Spleen (tissue), 11 donors: ENCODE data around the gene EDC3. TPM values are rescaled to one million over a fixed set of nuclear protein-coding genes. Genes with fewer than 3 reads are reported as not detected.

Experiments used
- DNase-seq: peaks from one replicate; pipeline ENCODE4 v3.0.0-alpha.2; 2020
- H3K27ac ChIP-seq, 8 donors: fragments of 200-600 bp; sonication (generic) in 7 of 8; 1 replicate in 4 of 8; 2 replicates in 4 of 8; pipeline versions ENCODE4 v1.5.0 to v1.8.0; 2016 to 2021; ENCODE audit warnings: inconsistent platforms in 4 of 8, mild to moderate bottlenecking in 4 of 8, moderate library complexity in 1 of 8
- H3K27me3 ChIP-seq, 7 donors: fragments of 200-600 bp; sonication (generic) in 6 of 7; replicated peaks in 1 of 7; 1 replicate in 4 of 7; 2 replicates in 3 of 7; pipeline versions ENCODE4 v1.5.0 to v1.8.0; 2016 to 2021; ENCODE audit warnings: inconsistent platforms in 3 of 7, mild to moderate bottlenecking in 1 of 7
- H3K36me3 ChIP-seq, 6 donors: fragments of 200-600 bp; sonication (generic) in 5 of 6; 1 replicate in 4 of 6; 2 replicates in 2 of 6; pipeline versions ENCODE4 v1.5.0 to v1.8.0; 2016 to 2021; ENCODE audit warnings: inconsistent platforms in 2 of 6
- H3K4me1 ChIP-seq, 6 donors: fragments of 200-600 bp; sonication (generic) in 5 of 6; 1 replicate in 3 of 6; 2 replicates in 3 of 6; pipeline versions ENCODE4 v1.5.0 to v1.8.0; 2016 to 2021; ENCODE audit warnings: inconsistent platforms in 3 of 6
- H3K4me3 ChIP-seq, 8 donors: fragments of 200-600 bp; sonication (generic) in 7 of 8; 1 replicate in 4 of 8; 2 replicates in 4 of 8; pipeline versions ENCODE4 v1.5.0 to v1.8.0; 2016 to 2021; ENCODE audit warnings: inconsistent platforms in 4 of 8, mild to moderate bottlenecking in 4 of 8, moderate library complexity in 2 of 8
- H3K9me3 ChIP-seq, 8 donors: fragments of 200-600 bp; sonication (generic) in 7 of 8; 1 replicate in 4 of 8; 2 replicates in 4 of 8; pipeline versions ENCODE4 v1.5.0 to v1.8.0; 2016 to 2021; ENCODE audit warnings: inconsistent platforms in 4 of 8
- POLR2A ChIP-seq, 3 donors: fragments of 450-650 bp; IDR thresholded peaks; one replicate each; pipeline ENCODE4 v1.5.1; 2017; ENCODE audit warnings: antibody characterized with exemption in 3 of 3, mild to moderate bottlenecking in 1 of 3
- POLR2AphosphoS5 ChIP-seq, 3 donors: sonication (generic); formaldehyde crosslinking; IDR thresholded peaks; one replicate each; pipeline ENCODE4 v1.5.1; 2017; ENCODE audit warnings: antibody characterized with exemption in 3 of 3
- WGBS, 5 donors: extraction: QIAGEN DNeasy Blood & Tissue Kit in 3 of 5; methylation state at CpG; one replicate each; pipeline versions ENCODE4 v1.1.5 to v1.1.7; 2013 to 2018; 5-methylcytosine and 5-hydroxymethylcytosine counted together
- intact Hi-C: fragments of 100-400 bp; cut with DNase I; formaldehyde crosslinking; loops from one replicate; pipeline ENCODE4 v1.15.0; 2023; ENCODE audit warnings: low total_unique reads
- polyA plus RNA-seq, 3 donors: library from polyadenylated mRNA; stranded (reverse); fragments of 200-250 nt; gene quantifications; one replicate each; pipeline ENCODE4 v1.2.1, GENCODE V29; 2013
- total RNA-seq, 7 donors: library from RNA; depleted of rRNA in 3 of 7; stranded (reverse); fragments of >200 nt in 3 of 7; fragmentation: NEBNext Ultra II Directional in 4 of 7; extraction: Animal tissue kit (Norgen Biotek cat#: 25700) in 4 of 7; gene quantifications; one replicate each; pipeline versions ENCODE4 v1.1.0 to v1.2.1, GENCODE V29; 2016 to 2021
- TF ChIP-seq, protein P1 (sequence below), 11 experiments: fragments of 200-600 bp in 7 of 11; fragments of 450-650 bp in 4 of 11; sonication (generic) in 4 of 11; IDR thresholded peaks in 8 of 11; conservative IDR thresholded peaks in 3 of 11; 1 replicate in 7 of 11; 2 replicates in 4 of 11; pipeline versions ENCODE4 v1.4.0 to v1.8.0; 2016 to 2021; ENCODE audit warnings: antibody characterized with exemption in 11 of 11, inconsistent platforms in 4 of 11, mild to moderate bottlenecking in 1 of 11
- donor health status: healthy with polysubstance abuse.
- donor health status: DM: no; HTN: no; CAD: no; lungs with moderate emphysema.
- donor health status: DM: no; HTN: no; CAD: no.
- donor health status: Bipolar disorder and iron deficiency.
- donor health status: healthy.
- donor health status: DM: no; HTN: no; CAD: no.
- donor health status: DM: yes; HTN: yes; CAD: no.

Gene EDC3
- total and polyA plus RNA-seq, 10 donors = 8.3 to 32.5 (median 17.9) TPM

DNA sequence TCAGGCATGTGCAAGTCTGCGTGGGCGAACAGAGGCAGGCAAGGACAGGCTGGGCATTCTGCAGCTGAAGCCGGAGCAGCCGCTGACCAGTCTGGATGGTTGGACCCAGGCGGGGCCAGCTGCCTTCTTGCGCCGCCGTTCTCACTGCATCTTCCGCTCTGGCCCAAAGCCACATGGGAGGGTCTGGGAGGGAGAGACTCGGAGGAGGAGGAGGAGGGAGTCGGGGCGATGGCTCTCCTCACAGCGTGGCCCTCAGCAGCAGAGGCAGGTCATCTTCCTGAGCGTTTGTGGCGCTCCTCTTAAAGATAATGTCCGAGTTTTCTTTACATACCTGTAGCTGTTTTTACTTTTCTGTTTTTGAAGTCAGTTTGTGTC lies 74.3 kb downstream of the EDC3 start:
- intact Hi-C loops = no loop called here
- DNase-seq = peak; percentile 78
- WGBS, 5 donors = 84 to 94% (median 88%) methylated on average over 9 to 16 of the region's 16 CpGs
- H3K4me1 ChIP-seq = peaks cover 22 to 88% (median 51%) of the 10 kb centered on the region in 6 donors
- H3K27ac ChIP-seq = peak overlapping the region in 3 of 8 donors; percentile 9 to 35 (median 16)
- TF ChIP-seq POLR2AphosphoS5 (IDR thresholded peaks at IDR 0.05) = no peak
- no peak for TF ChIP-seq POLR2A (IDR thresholded peaks at IDR 0.05)
- TF ChIP-seq, protein P1, sequence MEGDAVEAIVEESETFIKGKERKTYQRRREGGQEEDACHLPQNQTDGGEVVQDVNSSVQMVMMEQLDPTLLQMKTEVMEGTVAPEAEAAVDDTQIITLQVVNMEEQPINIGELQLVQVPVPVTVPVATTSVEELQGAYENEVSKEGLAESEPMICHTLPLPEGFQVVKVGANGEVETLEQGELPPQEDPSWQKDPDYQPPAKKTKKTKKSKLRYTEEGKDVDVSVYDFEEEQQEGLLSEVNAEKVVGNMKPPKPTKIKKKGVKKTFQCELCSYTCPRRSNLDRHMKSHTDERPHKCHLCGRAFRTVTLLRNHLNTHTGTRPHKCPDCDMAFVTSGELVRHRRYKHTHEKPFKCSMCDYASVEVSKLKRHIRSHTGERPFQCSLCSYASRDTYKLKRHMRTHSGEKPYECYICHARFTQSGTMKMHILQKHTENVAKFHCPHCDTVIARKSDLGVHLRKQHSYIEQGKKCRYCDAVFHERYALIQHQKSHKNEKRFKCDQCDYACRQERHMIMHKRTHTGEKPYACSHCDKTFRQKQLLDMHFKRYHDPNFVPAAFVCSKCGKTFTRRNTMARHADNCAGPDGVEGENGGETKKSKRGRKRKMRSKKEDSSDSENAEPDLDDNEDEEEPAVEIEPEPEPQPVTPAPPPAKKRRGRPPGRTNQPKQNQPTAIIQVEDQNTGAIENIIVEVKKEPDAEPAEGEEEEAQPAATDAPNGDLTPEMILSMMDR (IDR thresholded peaks at IDR 0.05 in 8 of 11, conservative IDR thresholded peaks at IDR 0.05 in 3 of 11) = no peak
- H3K36me3 ChIP-seq = peaks cover 4 to 93% (median 81%) of the 10 kb centered on the region in 6 donors
- no peaks in the 10 kb centered on the region for H3K27me3 ChIP-seq
- H3K4me3 ChIP-seq = no peak overlapping the region
- no peaks in the 10 kb centered on the region for H3K9me3 ChIP-seq

DNA sequence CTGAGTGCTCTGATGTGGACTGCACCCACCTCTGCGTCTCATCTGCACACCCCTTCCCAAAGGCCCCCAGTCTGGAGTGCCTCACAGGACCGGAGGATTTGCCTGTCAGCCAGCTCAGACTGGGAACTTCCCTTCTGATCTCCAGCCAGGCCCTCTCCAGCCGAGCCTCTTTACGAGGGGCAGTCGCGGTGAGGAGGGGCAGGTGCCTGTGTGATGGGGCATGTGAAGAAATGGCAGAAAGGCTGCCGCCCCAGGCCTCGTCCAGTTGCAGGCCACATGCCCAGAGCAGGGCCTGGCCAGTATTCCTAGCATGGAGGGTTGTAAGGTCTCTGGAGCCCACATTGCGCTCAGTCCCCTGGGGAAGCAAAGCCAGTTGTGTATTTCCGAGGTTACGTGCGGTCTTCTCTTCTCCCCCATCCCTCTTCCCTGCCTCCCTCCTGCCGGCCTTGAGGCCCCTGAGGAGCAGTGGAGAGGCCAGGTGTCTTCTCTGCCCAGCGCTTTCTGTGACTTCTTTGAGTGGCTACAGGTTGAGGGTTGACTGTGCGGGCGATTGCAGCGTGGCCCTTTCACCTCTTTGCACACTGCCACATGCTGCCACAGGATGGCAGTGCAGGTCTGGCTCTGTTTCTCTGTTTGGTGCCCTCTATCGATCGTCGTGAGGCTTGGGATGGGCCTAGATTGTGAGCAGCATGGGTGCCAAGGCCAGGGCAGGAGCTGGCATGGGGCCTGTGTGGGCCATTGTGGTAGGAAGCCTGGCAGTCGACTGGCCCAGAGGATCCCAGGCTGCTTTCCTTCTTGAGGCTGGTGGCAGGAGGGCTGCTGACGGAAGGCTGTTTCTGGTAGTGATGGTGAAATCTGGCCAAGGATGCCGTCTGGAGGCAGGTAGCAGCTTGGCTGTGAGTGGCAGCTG lies 74.9 kb downstream of the EDC3 start:
- Histone ChIP-seq H3K4me1 (peaks cover 21 to 86% (median 48%) of the 10 kb centered on the region in 6 donors), H3K27ac (peak overlapping the region in 3 of 8 donors; percentile 9 to 35 (median 16)), H3K9me3 (no peaks in the 10 kb centered on the region), H3K36me3 (peaks cover 4 to 86% (median 75%) of the 10 kb centered on the region in 6 donors), H3K27me3 (no peaks in the 10 kb centered on the region), H3K4me3 (no peak overlapping the region)
- TF ChIP-seq, protein P1 (IDR thresholded peaks at IDR 0.05 in 8 of 11, conservative IDR thresholded peaks at IDR 0.05 in 3 of 11) = peak; percentile 78 to 96 (median 91)
- peak; percentile 73 to 75 (median 74) for TF ChIP-seq POLR2AphosphoS5 (IDR thresholded peaks at IDR 0.05)
- TF ChIP-seq POLR2A (IDR thresholded peaks at IDR 0.05) = no peak
- intact Hi-C loops = no loop called here
- DNase-seq = peak; percentile 88
- 48 to 75% (median 60%) methylated on average over 10 to 23 of the region's 23 CpGs for WGBS, 5 donors

- peaks cover 21 to 79% (median 48%) of the 10 kb centered on the region in 6 donors for H3K4me1 ChIP-seq
- peak; percentile 75 for DNase-seq
- H3K9me3 ChIP-seq = no peaks in the 10 kb centered on the region
- 93 to 96% (median 95%) methylated on average over 25 to 27 of the region's 27 CpGs for WGBS, 5 donors
- H3K27ac ChIP-seq = peak overlapping the region in 1 of 8 donors; percentile 16
- peaks cover 0 to 78% (median 67%) of the 10 kb centered on the region in 6 donors for H3K36me3 ChIP-seq
- no peaks in the 10 kb centered on the region for H3K27me3 ChIP-seq
- intact Hi-C loops = loop anchor here (10.0 kb wide), 1 partner anchor 75 kb away; the partner anchor contains the start of gene ARID3B
- TF ChIP-seq POLR2AphosphoS5 (IDR thresholded peaks at IDR 0.05) (peak in 1 of 3 donors; percentile 51), POLR2A (IDR thresholded peaks at IDR 0.05) (no peak)
- no peak overlapping the region for H3K4me3 ChIP-seq
These were observed 75.7 kb downstream of the EDC3 start for GRCh38 chr15:74619916-74620635.

DNA sequence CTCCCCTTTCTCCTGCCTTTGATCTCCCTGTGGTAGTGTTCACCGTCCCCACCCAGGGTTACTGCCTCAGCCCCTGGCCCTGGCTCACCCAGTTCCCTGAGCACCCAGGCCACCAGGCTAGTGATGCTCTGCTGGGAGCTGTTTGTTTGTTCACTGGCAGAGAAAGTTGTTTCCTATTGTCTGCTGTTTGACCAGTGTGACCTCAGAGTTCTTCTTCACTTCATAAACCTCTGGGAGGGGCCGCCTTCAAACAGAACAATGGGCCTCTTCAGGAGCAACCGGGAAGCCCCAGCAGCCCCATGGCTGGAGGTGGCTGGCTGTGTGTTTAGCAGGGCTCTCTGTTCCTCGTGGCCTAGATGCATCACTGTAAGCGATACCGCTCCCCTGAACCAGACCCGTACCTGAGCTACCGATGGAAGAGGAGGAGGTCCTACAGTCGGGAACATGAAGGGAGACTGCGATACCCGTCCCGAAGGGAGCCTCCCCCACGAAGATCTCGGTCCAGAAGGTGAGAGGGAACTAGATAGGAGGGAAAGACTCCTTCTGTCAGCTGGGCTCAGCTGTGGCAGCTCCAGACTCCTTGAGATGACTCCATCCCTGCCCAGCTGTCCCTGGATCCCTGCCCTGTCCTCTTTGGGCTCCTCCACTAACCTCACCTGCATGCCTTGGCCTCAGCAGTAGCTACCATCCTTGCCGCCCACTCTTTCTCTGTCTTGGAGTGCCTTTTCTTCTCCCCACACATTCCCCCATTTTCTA lies 76.8 kb downstream of the EDC3 start:
- H3K9me3 ChIP-seq = no peaks in the 10 kb centered on the region
- WGBS, 5 donors = 85 to 91% (median 87%) methylated on average over 11 to 15 of the region's 15 CpGs
- DNase-seq = peak; percentile 61
- no peak overlapping the region for H3K27ac ChIP-seq
- intact Hi-C loops = loop anchor here (10.0 kb wide), 1 partner anchor 74 kb away; the partner anchor contains the start of gene ARID3B
- no peaks in the 10 kb centered on the region for H3K27me3 ChIP-seq
- TF ChIP-seq POLR2AphosphoS5 (IDR thresholded peaks at IDR 0.05) (no peak), POLR2A (IDR thresholded peaks at IDR 0.05) (no peak)
- TF ChIP-seq, protein P1 (IDR thresholded peaks at IDR 0.05 in 8 of 11, conservative IDR thresholded peaks at IDR 0.05 in 3 of 11) = no peak
- H3K4me1 ChIP-seq = peaks cover 21 to 82% (median 51%) of the 10 kb centered on the region in 6 donors
- H3K4me3 ChIP-seq = no peak overlapping the region
- H3K36me3 ChIP-seq = peaks cover 0 to 68% (median 56%) of the 10 kb centered on the region in 6 donors
